Esophagus mucosa (tissue), 1 donor: ENCODE measurements around the gene VWF. TPM values are rescaled to one million over a fixed set of nuclear protein-coding genes. Genes with fewer than 3 reads are reported as not detected.

Source experiments
- ATAC-seq: fragments of 200-7000 bp; cut with Tn5 transposase; one replicate; pipeline ENCODE4 v1.9.1; 2020
- total RNA-seq: library from RNA; stranded (reverse); gene quantifications from one replicate; pipeline ENCODE4 v1.2.4, GENCODE V29; 2023
- donor health status: DM: yes; HTN: yes; CAD: no.

Gene VWF
- total RNA-seq, 1 donor from 2014 or later: 53.7 TPM

GRCh38 chr12:5945071-5946008, 179.1 kb downstream of the VWF start, which contains the start of gene ANO2:
ANO2 (minus strand) TSS chr12:5945259; CDS start chr12:5945217, 42 bp downstream.
- peak; percentile 50 for ATAC-seq

GRCh38 chr12:5944688-5945070, 179.8 kb downstream of the VWF start:
- ATAC-seq: no peak

- ATAC-seq: no peak
Observed at GRCh38 chr12:5944053-5944452, 180.4 kb downstream of the VWF start.

- ATAC-seq: no peak
Observed at GRCh38 chr12:5941907-5942306, 182.6 kb downstream of the VWF start.

GRCh38 chr12:5927732-5928516, 196.5 kb downstream of the VWF start:
- no peak for ATAC-seq

GRCh38 chr12:5925646-5926045, 198.8 kb downstream of the VWF start:
- ATAC-seq: no peak

GRCh38 chr12:5924342-5924741, 200.1 kb downstream of the VWF start:
- no peak for ATAC-seq

GRCh38 chr12:5923751-5924150, 200.7 kb downstream of the VWF start:
- no peak for ATAC-seq

GRCh38 chr12:5923043-5923605, 201.3 kb downstream of the VWF start:
- no peak for ATAC-seq

GRCh38 chr12:5921966-5922899, 202.2 kb downstream of the VWF start:
- no peak for ATAC-seq

GRCh38 chr12:5921027-5921909, 203.2 kb downstream of the VWF start:
- ATAC-seq: no peak

GRCh38 chr12:5916785-5917290, 207.6 kb downstream of the VWF start:
- no peak for ATAC-seq

GRCh38 chr12:5915511-5915910, 209.0 kb downstream of the VWF start:
- no peak for ATAC-seq

GRCh38 chr12:5914387-5915149, 209.9 kb downstream of the VWF start:
- no peak for ATAC-seq

- ATAC-seq: no peak
Observed at GRCh38 chr12:5913387-5913786, 211.1 kb downstream of the VWF start.

GRCh38 chr12:5912437-5913334, 211.8 kb downstream of the VWF start:
- ATAC-seq: no peak

GRCh38 chr12:5912011-5912410, 212.5 kb downstream of the VWF start:
- ATAC-seq: no peak

GRCh38 chr12:5910790-5911548, 213.5 kb downstream of the VWF start:
- ATAC-seq: no peak
